ENCODE results near the gene PEX10.
"Not testable (repeated sequence)": the region's sequence is repeated elsewhere in the genome, so short reads cannot be mapped to it uniquely, and the experiment has no call there.

PEX10 gene

GRCh38 chr1:2443277-2444137, 31.1 kb upstream of the PEX10 start:
- peak in 1 of 2 donors; percentile 30 for ATAC-seq

GRCh38 chr1:2442661-2443060, 30.3 kb upstream of the PEX10 start:
- no peak for ATAC-seq

- ATAC-seq = no peak
Measured at GRCh38 chr1:2441746-2442145, 29.4 kb upstream of the PEX10 start.

- not testable (repeated sequence) for ATAC-seq
Measured at GRCh38 chr1:2440346-2440745, 28.0 kb upstream of the PEX10 start.

DNA sequence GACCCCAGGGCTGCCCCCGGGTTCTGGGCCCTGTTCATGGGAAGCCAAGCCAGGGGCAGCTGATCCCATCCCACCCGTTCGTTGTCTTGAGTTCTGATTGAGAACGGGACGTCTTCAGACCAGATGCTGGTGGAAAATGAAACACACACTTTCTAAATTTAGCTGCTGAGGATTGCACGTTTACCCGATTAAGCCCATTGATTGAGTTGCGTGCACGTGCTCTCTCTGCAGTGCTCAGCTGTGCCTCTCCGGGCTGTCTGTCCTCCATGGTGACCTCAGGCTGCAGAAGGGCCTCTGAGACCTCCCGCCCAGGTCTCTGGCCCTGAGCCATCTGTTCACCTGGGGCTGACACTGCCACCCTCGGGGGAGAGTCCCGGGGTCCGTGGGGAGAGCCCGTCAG, 27.0 kb upstream of the PEX10 start:
- ATAC-seq = no peak

DNA sequence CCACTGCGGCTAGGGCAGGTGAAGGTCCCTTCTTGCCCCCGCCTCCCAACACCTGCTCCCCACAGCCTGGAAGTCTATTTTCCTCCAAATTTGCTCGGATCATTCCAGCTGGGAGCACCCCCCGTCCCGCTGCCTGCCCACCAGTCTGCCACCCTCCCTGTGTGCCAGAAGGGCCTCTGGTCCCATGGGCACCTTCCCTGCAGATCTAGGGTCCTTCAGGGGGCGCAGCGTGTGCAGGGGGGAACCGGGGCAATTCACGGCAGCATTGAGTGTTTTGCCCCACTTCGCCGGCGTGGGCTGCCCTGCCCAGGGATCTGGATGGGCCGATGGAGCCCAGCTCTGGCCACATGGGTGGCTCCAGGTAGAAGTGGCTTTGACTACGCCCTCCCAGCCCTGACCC, 26.3 kb upstream of the PEX10 start:
- ATAC-seq = no peak

GRCh38 chr1:2438038-2438437, 25.7 kb upstream of the PEX10 start:
- ATAC-seq = no peak

- no peak for ATAC-seq
Measured at GRCh38 chr1:2437617-2438016, 25.3 kb upstream of the PEX10 start.

- ATAC-seq = no peak
Measured at GRCh38 chr1:2436876-2437275, 24.5 kb upstream of the PEX10 start.

DNA sequence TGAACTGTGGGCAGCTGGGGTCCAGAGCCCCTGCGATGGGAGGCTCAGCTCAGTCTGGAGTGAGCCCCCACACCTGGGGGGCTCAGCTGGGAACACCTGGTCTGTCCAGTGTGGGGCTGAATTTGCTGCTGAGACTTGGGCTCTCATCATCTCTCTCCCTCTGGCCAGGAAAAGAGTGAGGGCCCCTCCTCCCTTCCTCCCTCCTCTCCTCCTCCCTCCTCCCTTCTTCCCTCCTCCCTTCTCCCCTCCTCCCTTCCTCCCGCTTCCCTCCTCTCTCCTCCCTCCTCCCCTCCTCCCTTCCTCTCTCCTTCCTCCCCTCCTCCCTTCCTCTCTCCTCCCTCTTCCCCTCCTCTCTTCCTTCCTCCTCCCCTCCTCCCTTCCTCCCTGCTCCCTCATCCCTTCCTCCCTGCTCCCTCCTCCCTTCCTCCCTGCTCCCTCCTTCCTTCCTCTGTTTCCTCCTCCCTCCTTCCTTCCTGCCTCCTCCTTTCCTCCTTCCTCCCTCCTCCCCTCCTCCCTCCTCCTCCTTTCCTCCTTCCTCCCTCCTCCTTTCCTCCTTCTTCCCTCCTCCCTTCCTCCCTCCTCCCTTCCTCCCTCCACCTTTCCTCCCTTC, 23.5 kb upstream of the PEX10 start:
- ATAC-seq = no peak

- ATAC-seq = no peak
Measured at GRCh38 chr1:2435091-2435490, 22.7 kb upstream of the PEX10 start.

GRCh38 chr1:2433936-2434655, 21.7 kb upstream of the PEX10 start:
- no peak for ATAC-seq

- no peak for ATAC-seq
Measured at GRCh38 chr1:2433196-2433595, 20.8 kb upstream of the PEX10 start.

DNA sequence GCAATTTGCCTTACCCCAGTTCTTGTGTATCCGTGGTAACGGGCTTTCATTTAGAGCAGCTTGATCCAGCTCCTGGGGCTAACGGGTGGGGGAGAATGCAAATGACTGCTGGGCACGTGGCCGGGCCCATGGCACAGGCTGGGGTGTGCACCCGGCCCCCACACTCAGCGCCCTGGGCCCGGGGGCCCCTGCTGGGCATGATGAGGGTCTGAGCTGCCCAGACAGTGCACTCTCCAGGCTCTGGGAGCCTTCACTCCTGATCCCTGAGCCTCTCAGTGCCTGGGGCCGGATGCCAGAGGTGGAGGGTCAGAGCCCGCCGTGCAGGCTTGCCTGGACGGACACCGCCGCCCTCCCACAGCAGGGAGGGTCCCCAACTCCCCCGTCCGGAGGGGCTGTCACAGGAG, 20.1 kb upstream of the PEX10 start:
- no peak for ATAC-seq

- no peak for ATAC-seq
Measured at GRCh38 chr1:2431518-2431917, 19.2 kb upstream of the PEX10 start.

GRCh38 chr1:2431103-2431502, 18.7 kb upstream of the PEX10 start:
- no peak for ATAC-seq

DNA sequence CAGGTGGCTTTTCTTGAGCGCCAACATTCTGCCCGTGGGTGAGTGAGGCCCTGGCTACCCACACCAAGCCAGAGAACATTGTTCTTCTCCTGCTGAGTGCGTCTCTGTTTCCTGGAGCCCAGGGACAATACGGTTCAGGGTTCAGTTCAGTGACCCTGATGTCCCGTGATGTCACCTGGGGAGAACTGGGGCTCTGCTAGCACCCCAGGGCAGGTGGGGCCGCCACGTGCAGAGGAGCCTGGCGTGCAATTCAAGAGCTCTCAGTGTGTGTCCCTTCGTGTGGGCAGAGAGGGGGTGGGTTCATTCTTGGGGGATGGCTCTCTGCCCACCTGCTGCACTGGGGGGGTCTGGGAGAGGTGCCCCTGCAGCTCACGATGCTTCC, 18.2 kb upstream of the PEX10 start:
- ATAC-seq = no peak

DNA sequence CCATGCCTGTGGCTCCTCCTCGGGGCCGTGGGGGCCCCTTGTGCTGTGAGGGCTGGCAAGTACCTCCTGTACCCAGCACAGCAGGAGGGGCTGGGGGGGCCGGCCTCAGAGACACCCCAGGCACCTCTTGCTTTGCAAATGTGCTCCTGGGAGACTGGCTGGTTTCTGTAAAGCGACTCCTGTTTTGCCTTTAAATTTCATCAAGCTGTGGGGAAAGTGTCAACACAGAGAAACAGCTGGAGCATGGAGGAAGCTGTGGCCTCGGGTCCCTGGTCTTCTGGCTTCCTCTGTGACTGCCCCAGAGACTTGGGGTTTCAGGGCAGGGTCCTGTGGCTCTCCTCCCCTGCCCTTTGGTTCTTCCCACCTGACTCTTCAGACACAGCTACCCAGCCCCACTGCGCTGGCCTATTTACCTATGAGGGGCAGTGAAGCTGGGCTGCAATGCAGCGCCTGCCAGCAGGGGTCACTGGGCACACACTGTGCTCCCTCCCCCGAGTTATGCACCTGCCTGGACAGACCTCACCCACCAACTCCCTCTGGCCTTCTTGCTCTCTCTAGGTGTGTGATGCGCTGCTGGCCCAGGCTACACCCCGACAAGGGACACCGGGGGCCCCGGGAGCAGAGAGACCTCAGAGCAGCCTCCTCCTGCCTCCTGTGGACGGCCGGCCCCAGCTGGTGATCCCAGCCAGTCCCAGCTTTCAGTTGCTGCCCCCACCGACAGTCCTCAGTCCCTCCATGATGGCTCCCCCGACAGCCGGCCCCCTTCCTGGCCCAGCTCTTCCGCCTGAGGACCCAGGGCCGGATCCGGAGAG, 17.6 kb upstream of the PEX10 start:
- no peak for ATAC-seq

DNA sequence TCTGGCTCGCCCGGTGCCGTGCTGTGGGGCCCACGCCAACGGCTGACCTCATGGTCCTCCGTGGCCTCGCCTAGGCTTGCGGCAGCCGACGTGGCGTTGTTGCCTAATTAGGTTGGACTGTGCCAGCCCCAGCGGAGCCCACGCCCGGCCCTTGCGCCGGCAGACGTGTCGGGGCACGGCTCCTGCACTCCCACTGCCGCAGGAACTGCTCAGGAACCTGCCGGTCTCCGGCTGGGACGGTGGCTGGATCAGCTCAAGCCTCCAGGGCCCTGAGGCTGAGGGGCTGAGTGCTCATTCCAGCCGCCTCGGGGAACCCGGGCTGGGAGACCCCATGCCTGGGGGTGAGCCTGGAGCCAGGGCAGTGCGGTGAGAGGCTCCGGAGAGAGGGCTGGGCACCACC, 16.1 kb upstream of the PEX10 start:
- ATAC-seq = no peak

DNA sequence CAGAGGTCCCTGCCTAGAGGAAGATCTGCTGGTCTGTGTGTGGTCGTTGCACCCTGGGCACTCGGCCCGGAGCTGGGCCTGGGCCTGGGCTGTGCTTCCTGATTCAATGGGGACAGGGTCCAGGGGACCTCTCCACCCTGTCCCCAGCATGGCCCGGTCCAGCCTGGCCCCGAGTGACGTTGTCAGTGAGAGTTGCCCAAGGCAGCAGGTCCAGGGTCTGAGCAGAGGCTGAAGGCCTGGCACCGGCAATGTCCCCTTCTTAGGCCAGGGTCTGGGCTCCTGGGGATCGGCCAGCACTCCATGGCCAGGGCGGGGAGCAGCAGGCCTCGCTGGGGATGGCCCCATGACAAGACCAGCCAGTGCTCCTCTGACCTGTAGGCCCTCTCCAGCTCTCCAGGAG, 15.6 kb upstream of the PEX10 start:
- ATAC-seq = no peak

GRCh38 chr1:2427051-2427450, 14.7 kb upstream of the PEX10 start:
- no peak for ATAC-seq

- ATAC-seq = no peak
Measured at GRCh38 chr1:2426540-2426939, 14.2 kb upstream of the PEX10 start.

DNA sequence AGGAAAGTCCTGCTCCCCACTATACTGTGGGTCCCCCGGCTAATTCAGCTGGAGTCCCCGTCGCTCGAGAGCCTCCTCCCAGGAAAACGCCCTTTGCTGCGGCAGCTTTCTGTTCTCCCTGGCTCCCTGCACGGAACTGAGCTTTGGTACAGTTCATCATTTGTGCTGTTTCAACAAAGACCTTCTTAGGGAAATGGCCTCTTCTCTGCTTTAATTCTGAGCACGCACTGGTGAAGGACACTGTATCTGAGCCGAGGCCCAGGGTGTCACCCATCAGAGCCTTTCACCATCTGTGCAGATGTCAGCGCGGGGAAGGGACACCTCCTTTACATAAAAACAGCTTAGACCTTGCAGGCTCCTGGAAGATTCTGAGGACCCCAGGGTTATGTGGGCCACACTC, 13.5 kb upstream of the PEX10 start:
- no peak for ATAC-seq

Measured in activated CD4-positive, CD25-positive, alpha-beta regulatory T cell treated with anti-CD3 and anti-CD28 coated beads, Interleukin-2, amount 50 U/mL, for 24 hours (primary cell).